ENCODE data around the gene ANKRD13C. TPM values are rescaled to one million over a fixed set of nuclear protein-coding genes. Genes with fewer than 3 reads are reported as not detected.

ANKRD13C gene
- total and polyA plus RNA-seq, 2 of the 4 experiments (the other 2 are of a cell fraction) = 8.3 to 10.9 TPM

DNA sequence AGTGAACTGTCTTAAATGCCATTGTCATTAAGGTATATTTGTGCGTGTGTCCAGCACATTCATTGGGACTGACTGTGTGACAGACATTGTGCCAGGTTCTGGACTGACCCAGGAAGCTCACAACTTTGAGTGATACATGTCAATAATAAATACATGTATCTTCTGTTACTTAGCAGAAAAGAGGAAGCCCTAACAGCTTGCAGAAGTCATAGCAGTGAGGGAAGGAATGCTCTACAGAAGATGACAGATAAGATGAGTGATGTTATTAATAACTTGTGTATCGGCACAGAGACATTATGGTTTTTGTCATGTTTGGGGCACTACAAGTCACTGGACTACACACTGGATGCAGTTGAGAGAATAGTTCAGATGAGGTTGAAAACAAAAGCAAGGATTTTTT, 134.5 kb downstream of the ANKRD13C start:
- H3K14ac ChIP-seq (replicated peaks; ENCODE audit: low read depth, low read length) = no peak overlapping the region
- H3K36me3 ChIP-seq (ENCODE audit: control insufficient read depth, insufficient read depth, low read length) = peaks cover 12% of the 10 kb centered on the region
- no peak overlapping the region for H3K4ac ChIP-seq (ENCODE audit: low read depth, low read length)
- H3K9ac ChIP-seq (ENCODE audit: low read depth, low read length) = no peak overlapping the region
- H2BK15ac ChIP-seq (ENCODE audit: low read depth, low read length) = no peak overlapping the region
- WGBS, 2 experiments (ENCODE audit: extremely low coverage in 2 of 2, insufficient read length in 1 of 2) = no CpG with 5 or more reads among the region's 2 CpGs
- in situ Hi-C loops (cut with MboI; ENCODE audit: low sequenced_read_pairs) = no loop called here
- no peak overlapping the region for H3K4me2 ChIP-seq (ENCODE audit: low read depth, low read length)
- no peak for TF ChIP-seq CHD1 (IDR thresholded peaks at IDR 0.05; ENCODE audit: low read depth, low read length)
- no peak for TF ChIP-seq MXI1 (IDR thresholded peaks at IDR 0.05; ENCODE audit: borderline replicate concordance, low read depth, low read length)
- TF ChIP-seq FOS (IDR thresholded peaks at IDR 0.05; ENCODE audit: low read depth, low read length) = no peak
- no peak for TF ChIP-seq RFX5 (IDR thresholded peaks at IDR 0.05; ENCODE audit: low read depth, low read length)
- no peak for TF ChIP-seq MAFK (IDR thresholded peaks at IDR 0.05; ENCODE audit: low read depth, low read length)
- TF ChIP-seq CEBPB (IDR thresholded peaks at IDR 0.05; ENCODE audit: low read depth, low read length) = no peak
- no peak for TF ChIP-seq RCOR1 (IDR thresholded peaks at IDR 0.05; ENCODE audit: insufficient replicate concordance, low read length)
- TF ChIP-seq POLR2A (IDR thresholded peaks at IDR 0.05; ENCODE audit: low read depth, low read length) = no peak
- TF ChIP-seq NFE2L2 (IDR thresholded peaks at IDR 0.05; ENCODE audit: low read depth, low read length) = no peak
- TF ChIP-seq, protein P1, sequence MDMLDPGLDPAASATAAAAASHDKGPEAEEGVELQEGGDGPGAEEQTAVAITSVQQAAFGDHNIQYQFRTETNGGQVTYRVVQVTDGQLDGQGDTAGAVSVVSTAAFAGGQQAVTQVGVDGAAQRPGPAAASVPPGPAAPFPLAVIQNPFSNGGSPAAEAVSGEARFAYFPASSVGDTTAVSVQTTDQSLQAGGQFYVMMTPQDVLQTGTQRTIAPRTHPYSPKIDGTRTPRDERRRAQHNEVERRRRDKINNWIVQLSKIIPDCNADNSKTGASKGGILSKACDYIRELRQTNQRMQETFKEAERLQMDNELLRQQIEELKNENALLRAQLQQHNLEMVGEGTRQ (IDR thresholded peaks at IDR 0.05; ENCODE audit: low read depth, low read length) = no peak
- TF ChIP-seq MAZ (IDR thresholded peaks at IDR 0.05; ENCODE audit: borderline replicate concordance, low read depth, low read length) = no peak
- no peak for TF ChIP-seq RAD21 (IDR thresholded peaks at IDR 0.05; ENCODE audit: low read length)
- no peak for TF ChIP-seq BHLHE40 (IDR thresholded peaks at IDR 0.05; ENCODE audit: low read depth, low read length)
- TF ChIP-seq SMC3 (IDR thresholded peaks at IDR 0.05; ENCODE audit: low read depth, low read length) = no peak
- TF ChIP-seq, protein P2, sequence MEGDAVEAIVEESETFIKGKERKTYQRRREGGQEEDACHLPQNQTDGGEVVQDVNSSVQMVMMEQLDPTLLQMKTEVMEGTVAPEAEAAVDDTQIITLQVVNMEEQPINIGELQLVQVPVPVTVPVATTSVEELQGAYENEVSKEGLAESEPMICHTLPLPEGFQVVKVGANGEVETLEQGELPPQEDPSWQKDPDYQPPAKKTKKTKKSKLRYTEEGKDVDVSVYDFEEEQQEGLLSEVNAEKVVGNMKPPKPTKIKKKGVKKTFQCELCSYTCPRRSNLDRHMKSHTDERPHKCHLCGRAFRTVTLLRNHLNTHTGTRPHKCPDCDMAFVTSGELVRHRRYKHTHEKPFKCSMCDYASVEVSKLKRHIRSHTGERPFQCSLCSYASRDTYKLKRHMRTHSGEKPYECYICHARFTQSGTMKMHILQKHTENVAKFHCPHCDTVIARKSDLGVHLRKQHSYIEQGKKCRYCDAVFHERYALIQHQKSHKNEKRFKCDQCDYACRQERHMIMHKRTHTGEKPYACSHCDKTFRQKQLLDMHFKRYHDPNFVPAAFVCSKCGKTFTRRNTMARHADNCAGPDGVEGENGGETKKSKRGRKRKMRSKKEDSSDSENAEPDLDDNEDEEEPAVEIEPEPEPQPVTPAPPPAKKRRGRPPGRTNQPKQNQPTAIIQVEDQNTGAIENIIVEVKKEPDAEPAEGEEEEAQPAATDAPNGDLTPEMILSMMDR (conservative IDR thresholded peaks at IDR 0.05; ENCODE audit: low read depth, low read length) = no peak
- TF ChIP-seq, protein P3, sequence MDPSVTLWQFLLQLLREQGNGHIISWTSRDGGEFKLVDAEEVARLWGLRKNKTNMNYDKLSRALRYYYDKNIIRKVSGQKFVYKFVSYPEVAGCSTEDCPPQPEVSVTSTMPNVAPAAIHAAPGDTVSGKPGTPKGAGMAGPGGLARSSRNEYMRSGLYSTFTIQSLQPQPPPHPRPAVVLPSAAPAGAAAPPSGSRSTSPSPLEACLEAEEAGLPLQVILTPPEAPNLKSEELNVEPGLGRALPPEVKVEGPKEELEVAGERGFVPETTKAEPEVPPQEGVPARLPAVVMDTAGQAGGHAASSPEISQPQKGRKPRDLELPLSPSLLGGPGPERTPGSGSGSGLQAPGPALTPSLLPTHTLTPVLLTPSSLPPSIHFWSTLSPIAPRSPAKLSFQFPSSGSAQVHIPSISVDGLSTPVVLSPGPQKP (IDR thresholded peaks at IDR 0.05; ENCODE audit: borderline replicate concordance, low read depth, low read length) = no peak
- H3K18ac ChIP-seq (ENCODE audit: low read depth, low read length) = no peak overlapping the region
- no peak overlapping the region for H3K23ac ChIP-seq (ENCODE audit: low read depth, low read length)
- no peak overlapping the region for H2BK5ac ChIP-seq (ENCODE audit: low read depth, low read length, poor library complexity, severe bottlenecking)
- no peak overlapping the region for H2AK5ac ChIP-seq (ENCODE audit: low read depth, low read length)
- intact Hi-C loops (cut with micrococcal nuclease) = loop anchor here (2.0 to 10.0 kb wide), 3 partner anchors 132 to 191 kb away; partner anchors contain the start of genes ANKRD13C and CTH
- no peak for ATAC-seq (ENCODE audit: low read depth)
- ChIA-PET CTCF (no interaction called here), POLR2A (ENCODE audit: unreplicated experiment) (no interaction called here)
- no peaks in the 10 kb centered on the region for H3K27me3 ChIP-seq (ENCODE audit: control insufficient read depth, insufficient read depth, low read length)
- H2AFZ ChIP-seq (replicated peaks; ENCODE audit: low read length, poor library complexity) = no peak overlapping the region
- H3K56ac ChIP-seq (ENCODE audit: extremely low read depth, insufficient read depth, low read length) = no peak overlapping the region
- dilution Hi-C loops (cut with HindIII; ENCODE audit: low sequenced_read_pairs, unreplicated experiment) = no loop called here
- no peak overlapping the region for H4K91ac ChIP-seq (ENCODE audit: insufficient read depth, low read depth, low read length)
- H2BK20ac ChIP-seq (ENCODE audit: low read depth, low read length) = no peak overlapping the region; the same call in 1 of the 2 replicates
- no TSS peak for BruUV-seq (replicated peaks)
- no peak overlapping the region for H2AK9ac ChIP-seq (replicated peaks; ENCODE audit: low read depth, low read length, poor library complexity)
- H3K79me1 ChIP-seq (ENCODE audit: low read depth in 1 of 2, low read length in 2 of 2) = peaks cover 12 to 50% of the 10 kb centered on the region in 2 experiments
- H2BK120ac ChIP-seq (ENCODE audit: low read depth, low read length) = no peak overlapping the region
- H4K20me1 ChIP-seq (ENCODE audit: insufficient read depth, low read length) = peaks cover 33% of the 10 kb centered on the region
- no peak overlapping the region for H3K27ac ChIP-seq (ENCODE audit: insufficient read depth, low read length)
- no peak overlapping the region for H4K8ac ChIP-seq (ENCODE audit: low read depth in 2 of 2, low read length in 2 of 2)
- H3K4me1 ChIP-seq (ENCODE audit: control insufficient read depth, insufficient read depth, low read length) = 0 out of 2 replicates have a peak, but pooled peaks cover 2% of the 10 kb centered on the region
- no peak overlapping the region for H3K4me3 ChIP-seq (ENCODE audit: insufficient read depth, low read depth, low read length)
- no peaks in the 10 kb centered on the region for H3K9me3 ChIP-seq (ENCODE audit: control insufficient read depth, insufficient read depth, low read length)
- peaks cover 4% of the 10 kb centered on the region; the same call in 1 of the 2 replicates for H3K9me1 ChIP-seq (ENCODE audit: insufficient read depth, low read length)
- no peak overlapping the region for H4K5ac ChIP-seq (ENCODE audit: low read depth, low read length)
- no peak for DNase-seq
